Fibroblast of villous mesenchyme (primary cell): ENCODE measurements around the gene FBXL15. TPM values are rescaled to one million over a fixed set of nuclear protein-coding genes. Genes with fewer than 3 reads are reported as not detected.

ENCODE experiments used
- DNase-seq: peaks from one replicate; pipeline ENCODE4 v3.0.0-alpha.2; 2010; ENCODE audit warnings: low read depth
- H3K4me3 ChIP-seq: 2 replicates; pipeline ENCODE4 v1.5.1; 2011; ENCODE audit warnings: low read depth, mild to moderate bottlenecking, low read length
- total RNA-seq: library from RNA; depleted of rRNA; stranded (reverse); fragments of >200 nt; gene quantifications from 2 replicates; pipeline ENCODE4 v1.2.3, GENCODE V29; 2012
- TF ChIP-seq, protein P1 (sequence below): IDR thresholded peaks from 2 replicates; pipeline ENCODE4 v1.5.1; 2012; ENCODE audit warnings: low read depth, mild to moderate bottlenecking, low read length; ENCODE audit not compliant: insufficient read depth

The FBXL15 gene
- total RNA-seq, 1 donor, result 4.3 TPM

DNA sequence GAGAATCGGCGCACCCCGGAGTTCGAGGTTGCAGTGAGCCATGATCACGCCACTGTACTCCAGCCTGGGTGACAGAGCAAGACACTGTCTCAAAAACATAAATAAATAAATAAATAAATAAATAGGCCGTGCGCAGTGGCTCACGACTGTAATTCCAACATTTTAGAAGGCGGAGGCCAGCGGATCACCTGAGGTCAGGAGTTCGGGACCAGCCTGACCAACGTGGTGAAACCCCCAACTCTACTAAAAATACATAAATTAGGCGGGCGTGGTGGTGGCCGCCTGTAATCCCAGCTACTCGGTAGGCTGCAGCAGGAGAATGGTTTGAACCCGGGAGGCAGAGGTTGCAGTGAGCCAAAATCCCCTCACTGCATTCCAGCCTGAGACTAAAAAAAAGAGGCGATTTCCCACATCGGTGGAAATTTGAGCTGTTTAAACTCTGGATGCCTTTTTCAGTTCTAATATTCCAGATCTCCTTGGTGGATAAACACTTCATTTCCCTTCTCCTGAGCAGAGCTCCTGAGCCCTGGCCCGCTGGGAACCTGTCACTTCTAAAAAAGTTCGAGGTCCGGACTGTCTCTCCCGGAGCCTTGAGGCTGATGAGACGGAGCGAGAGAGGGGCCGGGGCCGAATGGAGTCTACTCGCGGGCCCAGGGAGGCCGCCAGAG lies 27.1 kb upstream of the FBXL15 start:
- TF ChIP-seq, protein P1, sequence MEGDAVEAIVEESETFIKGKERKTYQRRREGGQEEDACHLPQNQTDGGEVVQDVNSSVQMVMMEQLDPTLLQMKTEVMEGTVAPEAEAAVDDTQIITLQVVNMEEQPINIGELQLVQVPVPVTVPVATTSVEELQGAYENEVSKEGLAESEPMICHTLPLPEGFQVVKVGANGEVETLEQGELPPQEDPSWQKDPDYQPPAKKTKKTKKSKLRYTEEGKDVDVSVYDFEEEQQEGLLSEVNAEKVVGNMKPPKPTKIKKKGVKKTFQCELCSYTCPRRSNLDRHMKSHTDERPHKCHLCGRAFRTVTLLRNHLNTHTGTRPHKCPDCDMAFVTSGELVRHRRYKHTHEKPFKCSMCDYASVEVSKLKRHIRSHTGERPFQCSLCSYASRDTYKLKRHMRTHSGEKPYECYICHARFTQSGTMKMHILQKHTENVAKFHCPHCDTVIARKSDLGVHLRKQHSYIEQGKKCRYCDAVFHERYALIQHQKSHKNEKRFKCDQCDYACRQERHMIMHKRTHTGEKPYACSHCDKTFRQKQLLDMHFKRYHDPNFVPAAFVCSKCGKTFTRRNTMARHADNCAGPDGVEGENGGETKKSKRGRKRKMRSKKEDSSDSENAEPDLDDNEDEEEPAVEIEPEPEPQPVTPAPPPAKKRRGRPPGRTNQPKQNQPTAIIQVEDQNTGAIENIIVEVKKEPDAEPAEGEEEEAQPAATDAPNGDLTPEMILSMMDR, result peak; percentile 91
- DNase-seq, result no peak
- H3K4me3 ChIP-seq, result peak overlapping the region; percentile 73

GRCh38 chr10:102394079-102394800 lies 26.4 kb upstream of the FBXL15 start:
- H3K4me3 ChIP-seq, result peak overlapping the region; percentile 73
- TF ChIP-seq, protein P1, result no peak
- peak; percentile 96 for DNase-seq

- H3K4me3 ChIP-seq, result peak overlapping the region; percentile 73
- DNase-seq, result peak; percentile 50
- TF ChIP-seq, protein P1, result no peak
Measured at GRCh38 chr10:102394801-102395399, 25.7 kb upstream of the FBXL15 start.

GRCh38 chr10:102395400-102396316 lies 25.0 kb upstream of the FBXL15 start, which contains the start of gene NFKB2:
NFKB2 (plus strand) TSS chr10:102395705; CDS start chr10:102395960, 255 bp downstream.
- H3K4me3 ChIP-seq, result peak within 1 kb of the TSS; percentile 73
- TF ChIP-seq, protein P1, result no peak
- DNase-seq, result peak; percentile 88

DNA sequence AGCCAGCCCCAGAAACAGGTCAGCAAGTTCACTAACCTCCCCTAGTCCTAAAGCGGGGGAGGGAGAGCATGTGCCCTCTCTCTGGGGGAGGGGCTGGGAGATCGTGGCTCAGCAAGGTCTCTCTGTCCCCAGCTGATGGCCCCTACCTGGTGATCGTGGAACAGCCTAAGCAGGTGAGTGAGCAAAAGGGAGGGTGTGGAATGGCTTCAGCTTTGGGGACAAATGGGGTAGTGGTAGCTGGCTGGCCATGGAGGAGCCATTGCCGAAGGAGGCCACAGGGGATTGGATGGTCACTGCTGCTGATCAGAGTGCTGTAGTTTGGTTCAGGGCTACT lies 24.4 kb upstream of the FBXL15 start:
- TF ChIP-seq, protein P1, result no peak
- no peak for DNase-seq

DNA sequence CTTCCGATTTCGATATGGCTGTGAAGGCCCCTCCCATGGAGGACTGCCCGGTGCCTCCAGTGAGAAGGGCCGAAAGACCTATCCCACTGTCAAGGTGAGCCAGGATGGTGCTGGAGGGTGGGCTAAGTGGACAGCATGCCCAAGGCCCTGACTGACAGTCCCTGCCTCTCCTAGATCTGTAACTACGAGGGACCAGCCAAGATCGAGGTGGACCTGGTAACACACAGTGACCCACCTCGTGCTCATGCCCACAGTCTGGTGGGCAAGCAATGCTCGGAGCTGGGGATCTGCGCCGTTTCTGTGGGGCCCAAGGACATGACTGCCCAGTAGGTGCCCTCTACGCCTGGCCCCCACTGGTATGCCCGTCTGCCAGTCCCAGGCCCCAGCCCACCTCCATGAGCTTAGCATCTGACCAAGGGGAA lies 23.9 kb upstream of the FBXL15 start:
- peak overlapping the region; percentile 73 for H3K4me3 ChIP-seq
- no peak for DNase-seq
- TF ChIP-seq, protein P1, result no peak

More for the DNA sequence above, 24.4 kb upstream of the FBXL15 start:
- peak overlapping the region; percentile 73 for H3K4me3 ChIP-seq
